Heart right ventricle (tissue), 16 donors: ENCODE data around the gene PPP1R3F. TPM values are rescaled to one million over a fixed set of nuclear protein-coding genes. Genes with fewer than 3 reads are reported as not detected.

Source experiments
- ATAC-seq, 8 donors: fragments of 200-7000 bp; cut with Tn5 transposase; one replicate each; pipeline ENCODE4 v1.9.1; 2020; ENCODE audit warnings: mild to moderate bottlenecking in 8 of 8, moderate library complexity in 8 of 8, moderate number of reproducible peaks in 1 of 8
- DNase-seq, 2 donors: peaks; one replicate each; pipeline ENCODE4 v3.0.0-alpha.2; 2020
- H3K27ac ChIP-seq, 10 donors: fragments of 200-600 bp; sonication (generic) in 2 of 10; one replicate each; pipeline versions ENCODE4 v1.5.0 to v1.8.0; 2020 to 2022; ENCODE audit warnings: mild to moderate bottlenecking in 3 of 10
- H3K27me3 ChIP-seq, 7 donors: fragments of 200-600 bp; one replicate each; pipeline ENCODE4 v1.8.0; 2021 to 2022; ENCODE audit warnings: mild to moderate bottlenecking in 2 of 7
- H3K36me3 ChIP-seq, 9 donors: fragments of 200-600 bp; sonication (generic) in 1 of 9; one replicate each; pipeline versions ENCODE4 v1.5.0 to v1.8.0; 2020 to 2022; ENCODE audit warnings: mild to moderate bottlenecking in 2 of 9
- H3K4me1 ChIP-seq, 9 donors: fragments of 200-600 bp; sonication (generic) in 1 of 9; one replicate each; pipeline versions ENCODE4 v1.5.0 to v1.8.0; 2020 to 2022; ENCODE audit warnings: mild to moderate bottlenecking in 4 of 9
- H3K4me3 ChIP-seq, 10 donors: fragments of 200-600 bp; sonication (generic) in 2 of 10; one replicate each; pipeline versions ENCODE4 v1.5.0 to v1.8.0; 2020 to 2022; ENCODE audit warnings: mild to moderate bottlenecking in 7 of 10, moderate library complexity in 2 of 10
- H3K9me3 ChIP-seq, 11 donors: fragments of 200-600 bp in 10 of 11; sonication (generic) in 2 of 11; one replicate each; pipeline versions ENCODE4 v1.5.0 to v1.8.0; 2013 to 2022; ENCODE audit warnings: mild to moderate bottlenecking in 2 of 11, control low read depth in 1 of 11, moderate library complexity in 1 of 11
- WGBS, 2 donors: extraction: QIAGEN DNeasy Blood & Tissue Kit; methylation state at CpG; one replicate each; pipeline ENCODE4 v1.1.7; 2013; ENCODE audit warnings: inconsistent platforms in 1 of 2; 5-methylcytosine and 5-hydroxymethylcytosine counted together
- intact Hi-C, 10 donors: fragments of 100-400 bp; cut with DNase I; formaldehyde crosslinking; loops; one replicate each; pipeline versions ENCODE4 v1.11.1 to v1.14.2; 2022
- polyA plus RNA-seq, 2 donors: library from polyadenylated mRNA; stranded (reverse); fragments of 200-250 nt; gene quantifications; one replicate each; pipeline ENCODE4 v1.2.3, GENCODE V29; 2013
- total RNA-seq, 10 donors: library from RNA; stranded (reverse); fragmentation: NEBNext Ultra II Directional in 3 of 10; extraction: Animal tissue kit (Norgen Biotek cat#: 25700) in 3 of 10; gene quantifications; one replicate each; pipeline versions ENCODE4 v1.2.1 to v1.2.4, GENCODE V29; 2021 to 2023
- TF ChIP-seq, protein P1 (sequence below), 9 donors: fragments of 200-600 bp; sonication (generic) in 2 of 9; IDR thresholded peaks; one replicate each; pipeline versions ENCODE4 v1.5.0 to v1.8.0; 2021 to 2022; ENCODE audit warnings: antibody characterized with exemption in 9 of 9, mild to moderate bottlenecking in 5 of 9, moderate library complexity in 1 of 9
- donor health status: Arrhythmogenic right ventricular cardiomyopathy.
- donor health status: ischemic (EF 13 %, LVEDD 7.1; RV severe dilation, severe dysfunction).
- donor health status: healthy with polysubstance abuse.
- donor health status: DM: no; HTN: yes; CAD: no.
- donor health status: DM: no; HTN: no; CAD: no.
- donor health status: ischemic (EF 25% LVEDD 6.9; RV normal size, moderate dysfunction).
- donor health status: ischemic (EF 25% LVEDD 5.7; RV mildly dilated, moderate dysfunction).
- donor health status: healthy.
- donor health status: DM: yes; HTN: yes; CAD: no.
- donor health status: Ischemic cardiomyopathy.
- donor health status: ischemic (EF 35%, LVEDD 5.7; RV mildly dilated, moderate dysfunction).
- donor health status: nonischemic (EF 11% LVEDD 7.7; RV severe dilation, severe dysfunction).
- donor health status: DM: yes; HTN: yes; CAD: no.
- donor health status: PGD.
- donor health status: ischemic (EF 29% LVEDD 5.4; RV normal size, mild dysfunction).
- donor health status: nonischemic (EF 23%, LVEDD 6.1; RV moderate dilation, normal function).

The PPP1R3F gene
- total and polyA plus RNA-seq, 12 donors = 10.8 to 26.0 (median 19.8) TPM

- peaks cover 0 to 12% (median 0%) of the 10 kb centered on the region in 11 donors for H3K9me3 ChIP-seq
- peak overlapping the region in 9 of 10 donors; percentile 6 to 50 (median 44) for H3K4me3 ChIP-seq
- intact Hi-C loops = no loop called here
- peak overlapping the region in 4 of 10 donors; percentile 12 to 61 (median 44) for H3K27ac ChIP-seq
- peaks cover 0 to 4% (median 0%) of the 10 kb centered on the region in 9 donors for H3K4me1 ChIP-seq
- 4 to 7% methylated on average over 32 to 44 of the region's 44 CpGs for WGBS, 2 donors
- no peaks in the 10 kb centered on the region for H3K27me3 ChIP-seq
- TF ChIP-seq, protein P1, sequence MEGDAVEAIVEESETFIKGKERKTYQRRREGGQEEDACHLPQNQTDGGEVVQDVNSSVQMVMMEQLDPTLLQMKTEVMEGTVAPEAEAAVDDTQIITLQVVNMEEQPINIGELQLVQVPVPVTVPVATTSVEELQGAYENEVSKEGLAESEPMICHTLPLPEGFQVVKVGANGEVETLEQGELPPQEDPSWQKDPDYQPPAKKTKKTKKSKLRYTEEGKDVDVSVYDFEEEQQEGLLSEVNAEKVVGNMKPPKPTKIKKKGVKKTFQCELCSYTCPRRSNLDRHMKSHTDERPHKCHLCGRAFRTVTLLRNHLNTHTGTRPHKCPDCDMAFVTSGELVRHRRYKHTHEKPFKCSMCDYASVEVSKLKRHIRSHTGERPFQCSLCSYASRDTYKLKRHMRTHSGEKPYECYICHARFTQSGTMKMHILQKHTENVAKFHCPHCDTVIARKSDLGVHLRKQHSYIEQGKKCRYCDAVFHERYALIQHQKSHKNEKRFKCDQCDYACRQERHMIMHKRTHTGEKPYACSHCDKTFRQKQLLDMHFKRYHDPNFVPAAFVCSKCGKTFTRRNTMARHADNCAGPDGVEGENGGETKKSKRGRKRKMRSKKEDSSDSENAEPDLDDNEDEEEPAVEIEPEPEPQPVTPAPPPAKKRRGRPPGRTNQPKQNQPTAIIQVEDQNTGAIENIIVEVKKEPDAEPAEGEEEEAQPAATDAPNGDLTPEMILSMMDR (IDR thresholded peaks at IDR 0.05) = peak in 4 of 9 donors; percentile 24 to 32 (median 28)
- DNase-seq = peak; percentile 46 to 67
- ATAC-seq = peak; percentile 34 to 67 (median 60)
- no peaks in the 10 kb centered on the region for H3K36me3 ChIP-seq
Observed at GRCh38 chrX:49230500-49231232, 38.9 kb upstream of the PPP1R3F start.

- Histone ChIP-seq H3K9me3 (peaks cover 0 to 12% (median 0%) of the 10 kb centered on the region in 11 donors), H3K36me3 (no peaks in the 10 kb centered on the region), H3K27ac (peak overlapping the region in 1 of 10 donors; percentile 61), H3K27me3 (no peaks in the 10 kb centered on the region), H3K4me1 (peaks cover 0 to 7% (median 0%) of the 10 kb centered on the region in 9 donors), H3K4me3 (peak overlapping the region in 1 of 10 donors; percentile 45)
- TF ChIP-seq, protein P1 (IDR thresholded peaks at IDR 0.05) = no peak
- WGBS, 2 donors = 96 to 97% methylated on average over 10 of the region's 10 CpGs
- DNase-seq = no peak
- ATAC-seq = no peak
- intact Hi-C loops = no loop called here
Observed at GRCh38 chrX:49231333-49232000, 38.1 kb upstream of the PPP1R3F start.

DNA sequence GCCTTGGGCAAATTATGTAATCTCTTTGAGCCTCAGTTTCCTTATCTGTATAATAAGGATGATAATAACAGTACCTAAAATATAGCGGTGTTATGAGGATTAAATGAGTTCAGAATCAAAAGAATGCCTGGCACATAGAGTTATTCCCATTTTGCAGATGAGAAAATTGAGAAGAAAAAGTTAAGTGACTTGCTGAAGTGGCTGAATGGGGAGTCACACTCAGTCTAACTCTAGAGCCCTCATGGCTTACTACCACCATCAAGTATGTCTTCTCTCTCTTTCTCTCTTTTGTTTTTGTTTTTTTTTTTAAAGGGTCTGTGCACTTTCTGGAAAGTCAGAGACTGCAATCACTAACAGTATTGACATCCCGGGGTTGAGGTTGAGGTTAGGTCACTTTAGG, 37.1 kb upstream of the PPP1R3F start:
- peaks cover 0 to 12% (median 0%) of the 10 kb centered on the region in 11 donors for H3K9me3 ChIP-seq
- H3K36me3 ChIP-seq = no peaks in the 10 kb centered on the region
- DNase-seq (no peak), ATAC-seq (no peak)
- peaks cover 0 to 17% (median 0%) of the 10 kb centered on the region in 9 donors for H3K4me1 ChIP-seq
- intact Hi-C loops = no loop called here
- H3K27me3 ChIP-seq = no peaks in the 10 kb centered on the region
- H3K27ac ChIP-seq = no peak overlapping the region
- TF ChIP-seq, protein P1 (IDR thresholded peaks at IDR 0.05) = no peak
- no peak overlapping the region for H3K4me3 ChIP-seq
- 89 to 93% methylated on average over 2 of the region's 2 CpGs for WGBS, 2 donors

- peaks cover 0 to 12% (median 0%) of the 10 kb centered on the region in 11 donors for H3K9me3 ChIP-seq
- H3K4me3 ChIP-seq = peak within 1 kb of the TSS in 3 of 10 donors; percentile 18 to 28 (median 25)
- TF ChIP-seq, protein P1 (IDR thresholded peaks at IDR 0.05) = no peak
- DNase-seq (no peak), ATAC-seq (no peak)
- H3K27me3 ChIP-seq = no peaks in the 10 kb centered on the region
- H3K27ac ChIP-seq = no peak within 1 kb of the TSS
- H3K4me1 ChIP-seq = peaks cover 0 to 24% (median 0%) of the 10 kb centered on the region in 9 donors
- intact Hi-C loops = no loop called here
- WGBS, 2 donors = 89 to 94% methylated on average over 9 of the region's 9 CpGs
- H3K36me3 ChIP-seq = no peaks in the 10 kb centered on the region
Observed at GRCh38 chrX:49233176-49233575, 36.4 kb upstream of the PPP1R3F start, which contains the start of gene CACNA1F. Gene CACNA1F (minus strand): TSS chrX:49233340. CDS start chrX:49233309, 31 bp downstream.
